ENCODE data around the gene IP6K1. TPM values are rescaled to one million over a fixed set of nuclear protein-coding genes. Genes with fewer than 3 reads are reported as not detected.

IP6K1 gene
- total and polyA plus RNA-seq, 7 donors = 13.8 to 37.1 (median 29.1) TPM

DNA sequence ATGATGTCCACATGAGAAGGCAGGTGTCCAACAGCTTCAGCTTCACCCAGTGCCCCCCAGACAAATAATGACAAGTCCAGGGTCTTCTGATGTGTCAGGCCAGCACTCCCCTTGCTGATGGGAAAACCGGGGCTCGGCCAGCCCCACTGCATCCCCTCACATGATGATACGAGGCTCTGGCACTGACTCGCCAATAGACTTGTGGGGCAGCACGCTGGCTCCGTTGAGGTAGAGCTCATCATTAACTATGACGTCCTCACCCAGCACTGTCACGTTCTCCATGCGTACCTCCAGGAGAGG lies 64.8 kb downstream of the IP6K1 start:
- H3K27me3 ChIP-seq = no peaks in the 10 kb centered on the region
- H3K4me3 ChIP-seq = no peak overlapping the region
- TF ChIP-seq EP300 (IDR thresholded peaks at IDR 0.05) (no peak), POLR2A (IDR thresholded peaks at IDR 0.05) (no peak), POLR2AphosphoS5 (IDR thresholded peaks at IDR 0.05) (no peak)
- TF ChIP-seq, protein P1, sequence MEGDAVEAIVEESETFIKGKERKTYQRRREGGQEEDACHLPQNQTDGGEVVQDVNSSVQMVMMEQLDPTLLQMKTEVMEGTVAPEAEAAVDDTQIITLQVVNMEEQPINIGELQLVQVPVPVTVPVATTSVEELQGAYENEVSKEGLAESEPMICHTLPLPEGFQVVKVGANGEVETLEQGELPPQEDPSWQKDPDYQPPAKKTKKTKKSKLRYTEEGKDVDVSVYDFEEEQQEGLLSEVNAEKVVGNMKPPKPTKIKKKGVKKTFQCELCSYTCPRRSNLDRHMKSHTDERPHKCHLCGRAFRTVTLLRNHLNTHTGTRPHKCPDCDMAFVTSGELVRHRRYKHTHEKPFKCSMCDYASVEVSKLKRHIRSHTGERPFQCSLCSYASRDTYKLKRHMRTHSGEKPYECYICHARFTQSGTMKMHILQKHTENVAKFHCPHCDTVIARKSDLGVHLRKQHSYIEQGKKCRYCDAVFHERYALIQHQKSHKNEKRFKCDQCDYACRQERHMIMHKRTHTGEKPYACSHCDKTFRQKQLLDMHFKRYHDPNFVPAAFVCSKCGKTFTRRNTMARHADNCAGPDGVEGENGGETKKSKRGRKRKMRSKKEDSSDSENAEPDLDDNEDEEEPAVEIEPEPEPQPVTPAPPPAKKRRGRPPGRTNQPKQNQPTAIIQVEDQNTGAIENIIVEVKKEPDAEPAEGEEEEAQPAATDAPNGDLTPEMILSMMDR (IDR thresholded peaks at IDR 0.05) = no peak
- 80 to 89% methylated on average over 9 of the region's 9 CpGs for WGBS, 2 donors
- no peak overlapping the region for H3K27ac ChIP-seq
- H3K36me3 ChIP-seq = peaks cover 4 to 37% (median 10%) of the 10 kb centered on the region in 4 donors
- no peak for DNase-seq
- H3K4me1 ChIP-seq = peaks cover 0 to 53% (median 41%) of the 10 kb centered on the region in 4 donors
- H3K9me3 ChIP-seq = no peaks in the 10 kb centered on the region
- intact Hi-C loops (cut with DNase I) = loop anchor here (5.0 kb wide), 1 partner anchor 66 kb away; the partner anchor contains the start of gene IP6K1

DNA sequence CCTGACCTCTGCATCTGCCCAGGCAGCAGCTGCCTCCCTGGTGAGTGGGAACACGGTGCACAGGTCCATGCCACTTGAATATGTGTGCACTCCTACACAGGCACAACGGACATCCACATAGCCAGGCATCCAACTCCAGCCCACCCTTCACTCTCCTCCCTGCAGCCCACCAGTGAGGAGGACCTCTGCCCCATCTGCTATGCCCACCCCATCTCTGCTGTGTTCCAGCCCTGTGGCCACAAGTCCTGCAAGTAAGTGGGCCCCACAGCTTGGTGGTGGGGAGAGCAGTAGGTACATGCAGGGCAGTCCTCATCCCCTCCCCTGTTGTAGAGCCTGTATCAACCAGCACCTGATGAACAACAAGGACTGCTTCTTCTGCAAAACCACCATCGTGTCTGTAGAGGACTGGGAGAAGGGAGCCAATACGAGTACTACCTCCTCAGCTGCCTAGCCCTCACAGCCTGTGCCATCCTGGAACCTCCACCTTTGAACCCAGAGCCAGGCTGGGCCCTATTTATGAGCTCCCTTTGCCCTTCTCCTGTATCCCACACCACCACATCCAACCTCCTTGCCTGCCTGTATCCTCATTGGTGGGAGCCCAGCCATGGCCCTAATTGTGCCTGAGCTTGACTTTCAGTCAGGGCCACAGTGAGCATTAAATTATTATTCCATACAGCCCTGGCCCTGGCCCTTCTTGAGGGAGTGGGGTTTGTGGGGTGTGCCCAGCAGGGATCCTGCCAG lies 65.3 kb downstream of the IP6K1 start:
- peaks cover 4 to 37% (median 7%) of the 10 kb centered on the region in 4 donors for H3K36me3 ChIP-seq
- H3K27me3 ChIP-seq = no peaks in the 10 kb centered on the region
- intact Hi-C loops (cut with DNase I) = loop anchor here (5.0 kb wide), 1 partner anchor 66 kb away; the partner anchor contains the start of gene IP6K1
- peaks cover 0 to 53% (median 41%) of the 10 kb centered on the region in 4 donors for H3K4me1 ChIP-seq
- no peak for DNase-seq
- 64 to 77% methylated on average over 4 of the region's 4 CpGs for WGBS, 2 donors
- no peak overlapping the region for H3K4me3 ChIP-seq
- no peak overlapping the region for H3K27ac ChIP-seq
- TF ChIP-seq, protein P1 (IDR thresholded peaks at IDR 0.05) = no peak
- TF ChIP-seq POLR2AphosphoS5 (IDR thresholded peaks at IDR 0.05) = no peak
- TF ChIP-seq POLR2A (IDR thresholded peaks at IDR 0.05) = no peak
- no peak for TF ChIP-seq EP300 (IDR thresholded peaks at IDR 0.05)
- H3K9me3 ChIP-seq = no peaks in the 10 kb centered on the region

DNA sequence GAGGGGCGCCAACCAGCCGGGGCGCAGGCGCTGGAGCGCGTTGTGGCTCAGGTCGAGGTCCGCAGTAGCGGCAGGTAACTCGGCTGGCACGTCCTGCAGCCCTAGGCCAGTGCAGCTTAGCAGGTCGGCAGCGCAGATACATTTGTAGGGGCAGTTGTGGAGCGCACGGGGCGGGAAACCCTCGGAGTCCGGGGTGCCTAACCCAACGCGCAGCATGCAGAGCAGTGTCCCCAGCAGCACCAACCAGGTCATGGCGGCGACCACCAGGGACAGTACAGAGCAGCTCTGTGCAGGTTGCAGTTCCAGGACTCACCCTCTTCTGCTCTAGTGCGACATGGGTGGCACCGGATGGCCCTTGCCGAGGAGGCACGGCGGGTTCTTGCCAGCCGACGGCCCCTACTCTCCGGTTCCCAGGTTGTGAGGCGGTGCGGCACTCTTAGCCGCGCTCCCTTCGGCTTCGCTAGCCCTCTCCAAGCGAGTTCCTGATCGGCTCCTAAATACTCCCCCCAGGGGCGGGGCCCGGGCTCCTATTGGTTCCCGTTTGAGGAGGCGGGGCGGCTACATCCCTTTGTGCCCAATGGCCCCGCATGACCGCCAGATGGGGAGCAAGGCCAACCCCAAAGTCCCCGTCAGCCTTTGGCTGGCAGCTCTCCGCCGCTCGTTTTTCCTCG lies 67.0 kb downstream of the IP6K1 start, which contains the start of gene AMIGO3:
Gene AMIGO3, minus strand, starts transcription at position 471 of the 671 bp plus-strand sequence. Its CDS starts 219 bp downstream, at position 252.
- Histone ChIP-seq H3K27me3 (no peaks in the 10 kb centered on the region), H3K4me1 (peaks cover 0 to 45% (median 35%) of the 10 kb centered on the region in 4 donors), H3K4me3 (peak within 1 kb of the TSS; percentile 27 to 60 (median 52)), H3K9me3 (no peaks in the 10 kb centered on the region), H3K27ac (peak within 1 kb of the TSS; percentile 64 to 74 (median 68)), H3K36me3 (peaks cover 6 to 45% (median 11%) of the 10 kb centered on the region in 4 donors)
- WGBS, 2 donors = 1% methylated on average over 50 of the region's 50 CpGs
- intact Hi-C loops (cut with DNase I) = no loop called here
- TF ChIP-seq POLR2AphosphoS5 (IDR thresholded peaks at IDR 0.05) = peak; percentile 74 to 91 (median 80)
- TF ChIP-seq EP300 (IDR thresholded peaks at IDR 0.05) = no peak
- TF ChIP-seq, protein P1 (IDR thresholded peaks at IDR 0.05) = peak; percentile 61 to 77 (median 68)
- peak; percentile 15 to 67 for TF ChIP-seq POLR2A (IDR thresholded peaks at IDR 0.05)
- peak; percentile 98 for DNase-seq

DNA sequence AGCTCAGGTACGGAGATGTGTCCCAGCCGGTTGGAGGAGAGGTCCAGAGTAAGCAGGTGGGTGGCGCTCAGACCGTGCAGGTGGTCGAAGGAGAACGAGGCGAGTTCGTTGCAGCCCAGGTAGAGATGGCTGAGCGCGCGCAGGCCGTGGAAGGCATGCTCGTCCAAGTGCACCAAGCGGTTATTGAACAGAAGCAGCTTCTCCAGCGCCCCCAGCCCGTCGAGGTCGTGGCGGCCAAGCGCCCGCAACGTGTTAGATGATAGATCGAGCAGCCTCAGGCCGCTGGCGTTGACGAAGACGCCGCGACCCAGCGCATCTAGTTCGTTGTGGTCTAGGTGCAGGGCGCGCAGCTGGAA lies 67.5 kb downstream of the IP6K1 start:
- peak; percentile 69 for DNase-seq
- TF ChIP-seq, protein P1 (IDR thresholded peaks at IDR 0.05) = no peak
- no peak for TF ChIP-seq EP300 (IDR thresholded peaks at IDR 0.05)
- no peak for TF ChIP-seq POLR2AphosphoS5 (IDR thresholded peaks at IDR 0.05)
- no peak for TF ChIP-seq POLR2A (IDR thresholded peaks at IDR 0.05)
- no peaks in the 10 kb centered on the region for H3K9me3 ChIP-seq
- peak overlapping the region in 2 of 4 donors; percentile 66 to 70 for H3K27ac ChIP-seq
- H3K4me1 ChIP-seq = peaks cover 0 to 42% (median 33%) of the 10 kb centered on the region in 4 donors
- no peaks in the 10 kb centered on the region for H3K27me3 ChIP-seq
- 7 to 9% methylated on average over 33 of the region's 33 CpGs for WGBS, 2 donors
- intact Hi-C loops (cut with DNase I) = no loop called here
- H3K36me3 ChIP-seq = peaks cover 6 to 45% (median 11%) of the 10 kb centered on the region in 4 donors
- peak overlapping the region; percentile 27 to 60 (median 52) for H3K4me3 ChIP-seq

Data from sigmoid colon (tissue), 7 donors.